ENCODE data around the gene ASCL4. TPM values are rescaled to one million over a fixed set of nuclear protein-coding genes. Genes with fewer than 3 reads are reported as not detected.

ASCL4 gene
- total RNA-seq, result not detected in 2 replicates

GRCh38 chr12:107774349-107775029, at the start of gene ASCL4:
ASCL4 (plus strand) TSS chr12:107774704; CDS start chr12:107775219, 515 bp downstream.

GRCh38 chr12:107760809-107761501, 13.5 kb upstream of the ASCL4 start, which contains the start of gene PRDM4:
PRDM4 (minus strand) TSS chr12:107761137; CDS start chr12:107760515, 622 bp downstream.

Other genes with a start within 250 kb of the ASCL4 start
- 77.3 and 83.1 TPM in 2 replicates for gene PWP1, start 88.9 kb upstream of the ASCL4 start, total RNA-seq
- 15.5 and 16.4 TPM in 2 replicates for gene PRDM4, start 13.6 kb upstream of the ASCL4 start, total RNA-seq